ENCODE data around the gene IRX4.

DNA sequence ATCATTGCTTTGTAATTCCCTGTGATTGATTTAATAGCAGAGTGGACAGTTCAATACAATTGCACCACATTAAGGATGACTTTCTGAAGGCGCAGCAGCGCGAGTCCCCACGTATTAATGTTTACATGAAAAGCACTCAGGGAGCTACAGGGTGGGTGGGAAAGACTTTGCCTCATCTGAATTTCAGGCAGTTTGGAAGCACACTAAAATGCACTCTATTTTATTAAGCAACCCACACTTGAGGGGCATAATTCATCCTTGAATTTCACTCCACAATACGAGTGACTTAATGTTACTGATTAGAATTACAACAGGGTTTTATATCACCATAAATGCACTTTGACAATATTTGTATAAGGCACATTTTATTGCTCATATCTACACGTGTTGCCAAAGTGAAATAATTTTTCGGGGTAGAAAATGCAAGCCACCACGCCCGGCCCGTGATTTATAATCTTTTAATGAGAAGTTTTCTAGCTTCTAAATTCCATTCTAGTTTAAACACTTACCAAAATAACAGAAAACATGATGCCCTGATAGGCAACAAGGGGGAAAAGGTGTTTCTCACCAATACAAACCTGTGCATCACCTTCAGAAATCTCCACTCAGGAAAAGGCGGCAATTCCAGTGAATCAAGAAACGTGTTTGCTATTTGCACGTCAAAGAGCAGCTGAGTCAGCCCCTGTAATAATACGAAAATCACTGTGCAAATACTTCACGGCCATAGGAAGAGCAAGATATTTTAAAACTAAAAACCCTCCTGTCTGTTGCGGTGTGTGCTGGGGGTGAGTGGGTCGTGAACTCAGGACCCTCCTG, 40.5 kb downstream of the IRX4 start:
- TF ChIP-seq, protein P1, sequence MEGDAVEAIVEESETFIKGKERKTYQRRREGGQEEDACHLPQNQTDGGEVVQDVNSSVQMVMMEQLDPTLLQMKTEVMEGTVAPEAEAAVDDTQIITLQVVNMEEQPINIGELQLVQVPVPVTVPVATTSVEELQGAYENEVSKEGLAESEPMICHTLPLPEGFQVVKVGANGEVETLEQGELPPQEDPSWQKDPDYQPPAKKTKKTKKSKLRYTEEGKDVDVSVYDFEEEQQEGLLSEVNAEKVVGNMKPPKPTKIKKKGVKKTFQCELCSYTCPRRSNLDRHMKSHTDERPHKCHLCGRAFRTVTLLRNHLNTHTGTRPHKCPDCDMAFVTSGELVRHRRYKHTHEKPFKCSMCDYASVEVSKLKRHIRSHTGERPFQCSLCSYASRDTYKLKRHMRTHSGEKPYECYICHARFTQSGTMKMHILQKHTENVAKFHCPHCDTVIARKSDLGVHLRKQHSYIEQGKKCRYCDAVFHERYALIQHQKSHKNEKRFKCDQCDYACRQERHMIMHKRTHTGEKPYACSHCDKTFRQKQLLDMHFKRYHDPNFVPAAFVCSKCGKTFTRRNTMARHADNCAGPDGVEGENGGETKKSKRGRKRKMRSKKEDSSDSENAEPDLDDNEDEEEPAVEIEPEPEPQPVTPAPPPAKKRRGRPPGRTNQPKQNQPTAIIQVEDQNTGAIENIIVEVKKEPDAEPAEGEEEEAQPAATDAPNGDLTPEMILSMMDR (IDR thresholded peaks at IDR 0.05): no peak
- TF ChIP-seq POLR2A (IDR thresholded peaks at IDR 0.05): no peak
